ENCODE measurements around the gene LBP. TPM values are rescaled to one million over a fixed set of nuclear protein-coding genes. Genes with fewer than 3 reads are reported as not detected.

The LBP gene
- total and polyA plus RNA-seq, 2 donors (not counting 1 experiment from before 2014, with no cell fraction given), result not detected

Small RNA genes within 50 kb of the gene (small RNA-seq; reads per million reads assigned to genes)
- gene RF00056 (ENCODE audit: insufficient read length, low read depth, low replicate concordance) (not detected), gene SNORA71B (ENCODE audit: insufficient read length, low read depth, low replicate concordance) (376 reads per million, percentile 97 among the genes with 10 or more reads in this experiment)

Other genes starting within 250 kb of the LBP start
- 58.8 and 60.8 TPM in 2 replicates for gene TGM2, start 181.2 kb upstream of the LBP start, total RNA-seq
- gene TGM2, start 181.2 kb upstream of the LBP start, polyA plus RNA-seq, result 0.27 and 2.4 TPM in 2 replicates
- gene KIAA1755, start 85.7 kb upstream of the LBP start, total RNA-seq, result not detected in 2 replicates
- not detected in 2 replicates for gene KIAA1755, start 85.7 kb upstream of the LBP start, polyA plus RNA-seq
- 0.44 TPM in 1 of 2 replicates, not detected in the other for gene BPI, start 42.3 kb upstream of the LBP start, total RNA-seq
- gene BPI, start 42.3 kb upstream of the LBP start, polyA plus RNA-seq, result 0.10 and 0.13 TPM in 2 replicates
- 49.6 and 64.3 TPM in 2 replicates for gene SNHG17, start 88.8 kb downstream of the LBP start, total RNA-seq
- gene SNHG17, start 88.8 kb downstream of the LBP start, polyA plus RNA-seq, result 78.0 and 89.4 TPM in 2 replicates
- gene RALGAPB, start 126.4 kb downstream of the LBP start, total RNA-seq, result 58.3 and 63.4 TPM in 2 replicates
- 15.0 and 21.2 TPM in 2 replicates for gene RALGAPB, start 126.4 kb downstream of the LBP start, polyA plus RNA-seq
- gene ADIG, start 234.7 kb downstream of the LBP start, total RNA-seq, result not detected in 2 replicates
- gene ADIG, start 234.7 kb downstream of the LBP start, polyA plus RNA-seq, result not detected in 2 replicates

Measured in B cell (primary cell).